RWPE2 (cell line): ENCODE results near the gene UBXN2A.

Experiments
- ATAC-seq: fragments of 200-7000 bp; cut with Tn5 transposase; 3 replicates; pipeline ENCODE4 v1.9.1; 2021; ENCODE audit warnings: low read depth
- DNase-seq: peaks from one replicate; pipeline ENCODE4 v3.0.0-alpha.2; 2020; ENCODE audit warnings: low spot score
- H3K27ac ChIP-seq: fragments of 450-650 bp; 2 replicates; pipeline ENCODE4 v1.5.1; 2017; ENCODE audit warnings: mild to moderate bottlenecking; ENCODE audit not compliant: poor library complexity, severe bottlenecking
- H3K27me3 ChIP-seq: fragments of 250-450 bp; sonication (Bioruptor Pico); 2 replicates; pipeline ENCODE4 v1.5.1; 2021; ENCODE audit warnings: mild to moderate bottlenecking, moderate library complexity; ENCODE audit not compliant: insufficient read depth, poor library complexity, severe bottlenecking
- H3K36me3 ChIP-seq: fragments of 250-450 bp; sonication (Bioruptor Pico); 2 replicates; pipeline ENCODE4 v1.5.1; 2020; ENCODE audit warnings: low read depth, mild to moderate bottlenecking, moderate library complexity
- H3K4me1 ChIP-seq: fragments of 250-450 bp; sonication (Bioruptor Pico); 2 replicates; pipeline ENCODE4 v1.5.1; 2021; ENCODE audit warnings: mild to moderate bottlenecking, moderate library complexity; ENCODE audit not compliant: insufficient read depth, poor library complexity, severe bottlenecking
- H3K4me3 ChIP-seq: fragments of 250-450 bp; sonication (Bioruptor Pico); 2 replicates; pipeline ENCODE4 v1.5.1; 2021; ENCODE audit warnings: mild to moderate bottlenecking, moderate library complexity; ENCODE audit not compliant: severe bottlenecking
- H3K9me3 ChIP-seq: fragments of 250-450 bp; sonication (Bioruptor Pico); 2 replicates; pipeline ENCODE4 v1.5.1; 2021; ENCODE audit warnings: mild to moderate bottlenecking, moderate library complexity; ENCODE audit not compliant: severe bottlenecking
- CTCF ChIP-seq: fragments of 450-650 bp; IDR thresholded peaks from one replicate; pipeline ENCODE4 v1.5.1; 2017; ENCODE audit warnings: mild to moderate bottlenecking, moderate library complexity; ENCODE audit not compliant: poor library complexity, severe bottlenecking

UBXN2A gene

GRCh38 chr2:24022975-24023575, 82.8 kb downstream of the UBXN2A start:
- no peaks in the 10 kb centered on the region for H3K9me3 ChIP-seq
- H3K4me1 ChIP-seq = no peaks in the 10 kb centered on the region
- DNase-seq = no peak
- no peak for ATAC-seq
- no peaks in the 10 kb centered on the region; the same call in 1 of the 2 replicates for H3K36me3 ChIP-seq
- no peaks in the 10 kb centered on the region for H3K27me3 ChIP-seq
- no peak overlapping the region for H3K27ac ChIP-seq
- no peak overlapping the region for H3K4me3 ChIP-seq
- no peak for TF ChIP-seq CTCF

- ATAC-seq (no peak), DNase-seq (no peak)
- TF ChIP-seq CTCF = no peak
- Histone ChIP-seq H3K36me3 (peaks cover 5% of the 10 kb centered on the region; the same call in 1 of the 2 replicates), H3K27me3 (no peaks in the 10 kb centered on the region), H3K4me1 (no peaks in the 10 kb centered on the region), H3K9me3 (no peaks in the 10 kb centered on the region), H3K27ac (no peak overlapping the region), H3K4me3 (no peak overlapping the region)
Measured at GRCh38 chr2:24024018-24024417, 83.8 kb downstream of the UBXN2A start.

GRCh38 chr2:24024996-24025663, 84.9 kb downstream of the UBXN2A start:
- Histone ChIP-seq H3K9me3 (no peaks in the 10 kb centered on the region), H3K27me3 (no peaks in the 10 kb centered on the region), H3K4me3 (no peak overlapping the region), H3K27ac (no peak overlapping the region), H3K36me3 (peaks cover 16% of the 10 kb centered on the region; the same call in 1 of the 2 replicates), H3K4me1 (no peaks in the 10 kb centered on the region)
- ATAC-seq (no peak), DNase-seq (no peak)
- TF ChIP-seq CTCF = no peak

- Histone ChIP-seq H3K4me3 (no peak overlapping the region), H3K27me3 (no peaks in the 10 kb centered on the region), H3K36me3 (peaks cover 27% of the 10 kb centered on the region), H3K9me3 (no peaks in the 10 kb centered on the region), H3K27ac (no peak overlapping the region), H3K4me1 (no peaks in the 10 kb centered on the region)
- ATAC-seq (no peak), DNase-seq (no peak)
- TF ChIP-seq CTCF = no peak
Measured at GRCh38 chr2:24026233-24026632, 86.0 kb downstream of the UBXN2A start.
